ENCODE measurements around the gene NUP43. TPM values are rescaled to one million over a fixed set of nuclear protein-coding genes. Genes with fewer than 3 reads are reported as not detected.

The NUP43 gene
- total and polyA plus RNA-seq, 2 of the 13 experiments (the other 11 are each of a cell fraction or from before 2014, with no cell fraction given): 38.9 to 85.1 TPM

DNA sequence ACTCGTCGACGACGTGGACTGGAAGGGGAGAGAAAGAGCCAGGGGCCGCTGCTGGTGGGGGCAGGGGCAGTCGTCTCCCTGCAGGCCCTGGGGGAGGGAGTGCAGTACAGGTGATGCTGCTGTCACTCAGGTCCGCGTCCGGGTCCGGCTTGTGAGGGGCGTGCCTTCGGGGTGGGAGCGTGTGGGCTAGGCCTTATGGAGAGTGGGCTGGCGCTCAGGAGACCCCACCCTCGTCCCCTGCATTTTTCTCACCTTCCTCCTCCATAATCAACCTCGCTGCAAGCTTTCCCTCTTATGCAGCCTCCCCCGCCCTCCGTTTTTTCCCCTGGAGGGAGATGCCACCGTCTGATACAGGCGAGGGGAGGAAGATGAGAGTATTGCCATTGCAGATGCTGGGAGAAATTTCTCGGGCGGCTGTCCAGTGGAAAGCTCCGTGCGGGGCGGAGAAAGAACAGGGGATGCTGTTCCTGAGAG is 3.8 kb upstream of the NUP43 start (continued):
- TF ChIP-seq, protein P1, sequence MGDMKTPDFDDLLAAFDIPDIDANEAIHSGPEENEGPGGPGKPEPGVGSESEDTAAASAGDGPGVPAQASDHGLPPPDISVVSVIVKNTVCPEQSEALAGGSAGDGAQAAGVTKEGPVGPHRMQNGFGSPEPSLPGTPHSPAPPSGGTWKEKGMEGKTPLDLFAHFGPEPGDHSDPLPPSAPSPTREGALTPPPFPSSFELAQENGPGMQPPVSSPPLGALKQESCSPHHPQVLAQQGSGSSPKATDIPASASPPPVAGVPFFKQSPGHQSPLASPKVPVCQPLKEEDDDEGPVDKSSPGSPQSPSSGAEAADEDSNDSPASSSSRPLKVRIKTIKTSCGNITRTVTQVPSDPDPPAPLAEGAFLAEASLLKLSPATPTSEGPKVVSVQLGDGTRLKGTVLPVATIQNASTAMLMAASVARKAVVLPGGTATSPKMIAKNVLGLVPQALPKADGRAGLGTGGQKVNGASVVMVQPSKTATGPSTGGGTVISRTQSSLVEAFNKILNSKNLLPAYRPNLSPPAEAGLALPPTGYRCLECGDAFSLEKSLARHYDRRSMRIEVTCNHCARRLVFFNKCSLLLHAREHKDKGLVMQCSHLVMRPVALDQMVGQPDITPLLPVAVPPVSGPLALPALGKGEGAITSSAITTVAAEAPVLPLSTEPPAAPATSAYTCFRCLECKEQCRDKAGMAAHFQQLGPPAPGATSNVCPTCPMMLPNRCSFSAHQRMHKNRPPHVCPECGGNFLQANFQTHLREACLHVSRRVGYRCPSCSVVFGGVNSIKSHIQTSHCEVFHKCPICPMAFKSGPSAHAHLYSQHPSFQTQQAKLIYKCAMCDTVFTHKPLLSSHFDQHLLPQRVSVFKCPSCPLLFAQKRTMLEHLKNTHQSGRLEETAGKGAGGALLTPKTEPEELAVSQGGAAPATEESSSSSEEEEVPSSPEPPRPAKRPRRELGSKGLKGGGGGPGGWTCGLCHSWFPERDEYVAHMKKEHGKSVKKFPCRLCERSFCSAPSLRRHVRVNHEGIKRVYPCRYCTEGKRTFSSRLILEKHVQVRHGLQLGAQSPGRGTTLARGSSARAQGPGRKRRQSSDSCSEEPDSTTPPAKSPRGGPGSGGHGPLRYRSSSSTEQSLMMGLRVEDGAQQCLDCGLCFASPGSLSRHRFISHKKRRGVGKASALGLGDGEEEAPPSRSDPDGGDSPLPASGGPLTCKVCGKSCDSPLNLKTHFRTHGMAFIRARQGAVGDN (CRISPR knock-in tag; IDR thresholded peaks at IDR 0.05): peak; percentile 23
- TF ChIP-seq ZNF883 (CRISPR knock-in tag; IDR thresholded peaks at IDR 0.05; ENCODE audit: not compliant biosample characterization) (peak; percentile 66), HDAC1 (CRISPR knock-in tag; IDR thresholded peaks at IDR 0.05) (peak; percentile 45; the same call in 1 of the 2 replicates), NRL (CRISPR knock-in tag; IDR thresholded peaks at IDR 0.05; ENCODE audit: borderline replicate concordance) (0 out of 2 replicates have a peak, but pooled peaks have one; percentile 98), NCOA2 (CRISPR knock-in tag; IDR thresholded peaks at IDR 0.05) (0 out of 2 replicates have a peak, but pooled peaks have one; percentile 2), ZNF558 (CRISPR knock-in tag; IDR thresholded peaks at IDR 0.05; ENCODE audit: borderline replicate concordance) (no peak; the same call in 1 of the 2 replicates), ISX (CRISPR knock-in tag; conservative IDR thresholded peaks at IDR 0.05) (0 out of 2 replicates have a peak, but pooled peaks have one; percentile 81), ERF (CRISPR knock-in tag; IDR thresholded peaks at IDR 0.05) (peak; percentile 67), MXI1 (IDR thresholded peaks at IDR 0.05; ENCODE audit: borderline replicate concordance, low read depth, low read length) (peak; percentile 69; the same call in 1 of the 3 replicates), ZNF350 (CRISPR knock-in tag; IDR thresholded peaks at IDR 0.05; ENCODE audit: borderline replicate concordance, low read depth) (peak; percentile 22; the same call in 1 of the 2 replicates), ZNF772 (CRISPR knock-in tag; IDR thresholded peaks at IDR 0.05) (no peak), CBX2 (IDR thresholded peaks at IDR 0.05; ENCODE audit: low read depth, low read length) (no peak), CBX2 (CRISPR knock-in tag; IDR thresholded peaks at IDR 0.05; ENCODE audit: low read depth) (no peak), TGIF2 (CRISPR knock-in tag; IDR thresholded peaks at IDR 0.05) (no peak), MAX (IDR thresholded peaks at IDR 0.05) (no peak), ZNF816 (CRISPR knock-in tag; IDR thresholded peaks at IDR 0.05; ENCODE audit: borderline replicate concordance) (0 out of 2 replicates have a peak, but pooled peaks have one; percentile 36), FOXA1 (IDR thresholded peaks at IDR 0.05) (no peak), FOXA1 (CRISPR knock-in tag; IDR thresholded peaks at IDR 0.05) (no peak), ZNF577 (CRISPR knock-in tag; IDR thresholded peaks at IDR 0.05; ENCODE audit: borderline replicate concordance, low read depth) (no peak), ESRRA (CRISPR knock-in tag; IDR thresholded peaks at IDR 0.05; ENCODE audit: low read depth) (no peak), ZFP41 (CRISPR knock-in tag; IDR thresholded peaks at IDR 0.05; ENCODE audit: borderline replicate concordance) (0 out of 2 replicates have a peak, but pooled peaks have one; percentile 6), HES4 (CRISPR knock-in tag; IDR thresholded peaks at IDR 0.05; ENCODE audit: borderline replicate concordance) (peak; percentile 8; the same call in 1 of the 2 replicates), KLF16 (CRISPR knock-in tag; IDR thresholded peaks at IDR 0.05) (no peak)
- TF ChIP-seq, protein P2, sequence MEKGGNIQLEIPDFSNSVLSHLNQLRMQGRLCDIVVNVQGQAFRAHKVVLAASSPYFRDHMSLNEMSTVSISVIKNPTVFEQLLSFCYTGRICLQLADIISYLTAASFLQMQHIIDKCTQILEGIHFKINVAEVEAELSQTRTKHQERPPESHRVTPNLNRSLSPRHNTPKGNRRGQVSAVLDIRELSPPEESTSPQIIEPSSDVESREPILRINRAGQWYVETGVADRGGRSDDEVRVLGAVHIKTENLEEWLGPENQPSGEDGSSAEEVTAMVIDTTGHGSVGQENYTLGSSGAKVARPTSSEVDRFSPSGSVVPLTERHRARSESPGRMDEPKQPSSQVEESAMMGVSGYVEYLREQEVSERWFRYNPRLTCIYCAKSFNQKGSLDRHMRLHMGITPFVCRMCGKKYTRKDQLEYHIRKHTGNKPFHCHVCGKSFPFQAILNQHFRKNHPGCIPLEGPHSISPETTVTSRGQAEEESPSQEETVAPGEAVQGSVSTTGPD (CRISPR knock-in tag; IDR thresholded peaks at IDR 0.05): no peak
- TF ChIP-seq, protein P3, sequence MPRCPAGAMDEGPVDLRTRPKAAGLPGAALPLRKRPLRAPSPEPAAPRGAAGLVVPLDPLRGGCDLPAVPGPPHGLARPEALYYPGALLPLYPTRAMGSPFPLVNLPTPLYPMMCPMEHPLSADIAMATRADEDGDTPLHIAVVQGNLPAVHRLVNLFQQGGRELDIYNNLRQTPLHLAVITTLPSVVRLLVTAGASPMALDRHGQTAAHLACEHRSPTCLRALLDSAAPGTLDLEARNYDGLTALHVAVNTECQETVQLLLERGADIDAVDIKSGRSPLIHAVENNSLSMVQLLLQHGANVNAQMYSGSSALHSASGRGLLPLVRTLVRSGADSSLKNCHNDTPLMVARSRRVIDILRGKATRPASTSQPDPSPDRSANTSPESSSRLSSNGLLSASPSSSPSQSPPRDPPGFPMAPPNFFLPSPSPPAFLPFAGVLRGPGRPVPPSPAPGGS (CRISPR knock-in tag; IDR thresholded peaks at IDR 0.05): 0 out of 2 replicates have a peak, but pooled peaks have one; percentile 43

Data from HepG2 (cell line).